ENCODE results near the gene KIF9. TPM values are rescaled to one million over a fixed set of nuclear protein-coding genes. Genes with fewer than 3 reads are reported as not detected.
"Not testable (repeated sequence)": the region's sequence is repeated elsewhere in the genome, so short reads cannot be mapped to it uniquely, and the experiment has no call there.

KIF9 gene
- total RNA-seq, 1 donor from 2014 or later: 4.3 TPM

DNA sequence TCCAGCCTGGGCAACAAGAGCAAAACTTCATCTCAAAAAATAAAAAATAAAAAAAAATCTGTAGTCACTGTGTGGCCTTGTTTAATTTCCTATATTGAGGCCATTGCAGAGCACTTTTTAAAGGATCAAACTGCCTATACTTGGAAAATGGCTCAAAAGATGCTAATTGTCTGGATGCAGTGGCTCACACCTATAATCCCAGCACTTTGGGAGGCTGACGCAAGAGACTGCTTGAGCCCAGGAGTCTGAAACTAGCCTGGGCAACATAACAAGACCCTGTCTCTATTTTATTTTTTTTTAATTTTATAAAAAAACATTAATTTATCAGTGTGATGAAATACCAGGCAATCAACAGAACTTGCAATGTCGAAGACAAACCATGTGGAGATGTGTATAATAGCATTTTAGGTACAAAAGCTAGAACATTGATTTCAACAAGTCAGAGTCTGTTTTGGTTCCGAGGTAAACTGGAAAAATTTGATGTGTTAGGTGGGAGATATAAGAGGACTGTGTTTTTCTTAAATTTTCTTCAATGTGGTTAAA lies 71.7 kb downstream of the KIF9 start:
- Mint-ChIP-seq H3K27ac (ENCODE audit: unreplicated experiment) (no peak overlapping the region), H3K9me3 (ENCODE audit: low read depth) (no peaks in the 10 kb centered on the region), H3K27me3 (ENCODE audit: low read depth) (no peaks in the 10 kb centered on the region), H3K4me3 (ENCODE audit: unreplicated experiment) (no peak overlapping the region), H3K36me3 (ENCODE audit: low read depth) (no peaks in the 10 kb centered on the region), H3K4me1 (ENCODE audit: low read depth) (peaks cover 6% of the 10 kb centered on the region)
- DNase-seq (ENCODE audit: low spot score): no peak
- no peak for TF ChIP-seq CTCF (IDR thresholded peaks at IDR 0.05)

DNA sequence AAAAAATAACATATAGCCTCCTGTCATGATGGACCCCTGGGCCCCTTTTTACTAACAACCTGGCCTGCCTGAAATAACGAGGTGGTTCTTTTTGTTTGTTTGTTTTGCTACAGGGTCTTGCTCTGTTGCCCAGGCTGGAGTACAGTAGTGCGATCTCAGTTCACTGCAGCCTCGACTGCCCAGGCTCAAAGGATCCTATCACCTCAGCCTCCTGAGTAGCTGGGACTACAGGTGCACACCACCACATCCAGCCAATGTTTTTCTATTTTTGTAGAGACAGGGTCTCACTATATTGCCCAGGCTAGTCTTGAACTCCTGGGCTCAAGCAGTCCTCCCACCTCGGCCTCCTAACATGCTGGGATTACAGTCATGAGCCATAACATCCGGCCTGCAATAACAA lies 76.6 kb downstream of the KIF9 start:
- DNase-seq (ENCODE audit: low spot score); H3K27ac Mint-ChIP-seq (ENCODE audit: unreplicated experiment); H3K9me3 Mint-ChIP-seq (ENCODE audit: low read depth); H3K4me3 Mint-ChIP-seq (ENCODE audit: unreplicated experiment); H3K36me3 Mint-ChIP-seq (ENCODE audit: low read depth); H3K27me3 Mint-ChIP-seq (ENCODE audit: low read depth); H3K4me1 Mint-ChIP-seq (ENCODE audit: low read depth): not testable (repeated sequence)

GRCh38 chr3:47204875-47205274 lies 77.7 kb downstream of the KIF9 start:
- Mint-ChIP-seq H3K27me3 (ENCODE audit: low read depth) (no peaks in the 10 kb centered on the region), H3K36me3 (ENCODE audit: low read depth) (no peaks in the 10 kb centered on the region), H3K9me3 (ENCODE audit: low read depth) (no peaks in the 10 kb centered on the region), H3K4me1 (ENCODE audit: low read depth) (no peaks in the 10 kb centered on the region), H3K4me3 (ENCODE audit: unreplicated experiment) (no peak overlapping the region), H3K27ac (ENCODE audit: unreplicated experiment) (no peak overlapping the region)
- TF ChIP-seq CTCF (IDR thresholded peaks at IDR 0.05): no peak
- no peak for DNase-seq (ENCODE audit: low spot score)

DNA sequence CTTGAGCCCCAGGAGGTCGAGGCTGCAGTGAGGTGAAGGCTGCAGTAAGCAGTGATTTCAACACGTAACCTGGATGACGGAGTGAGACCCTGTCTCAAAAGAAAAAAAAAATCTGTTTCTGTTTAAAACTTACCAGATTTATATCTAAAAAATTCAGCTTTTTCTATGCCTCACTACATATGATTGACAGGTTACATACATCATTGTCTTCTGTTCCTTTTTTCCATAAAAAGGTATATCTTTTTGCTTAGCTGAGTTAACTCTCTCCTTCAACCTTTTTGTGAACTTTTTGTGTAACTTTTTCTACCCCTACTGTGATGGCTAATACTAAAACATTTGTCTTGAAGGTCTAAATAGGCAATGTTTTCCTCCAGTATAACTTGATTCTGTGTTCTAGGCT lies 80.1 kb downstream of the KIF9 start:
- DNase-seq (ENCODE audit: low spot score): no peak
- Mint-ChIP-seq H3K4me3 (ENCODE audit: unreplicated experiment) (no peak overlapping the region), H3K27ac (ENCODE audit: unreplicated experiment) (no peak overlapping the region), H3K27me3 (ENCODE audit: low read depth) (no peaks in the 10 kb centered on the region), H3K4me1 (ENCODE audit: low read depth) (no peaks in the 10 kb centered on the region), H3K36me3 (ENCODE audit: low read depth) (no peaks in the 10 kb centered on the region), H3K9me3 (ENCODE audit: low read depth) (no peaks in the 10 kb centered on the region)
- no peak for TF ChIP-seq CTCF (IDR thresholded peaks at IDR 0.05)

DNA sequence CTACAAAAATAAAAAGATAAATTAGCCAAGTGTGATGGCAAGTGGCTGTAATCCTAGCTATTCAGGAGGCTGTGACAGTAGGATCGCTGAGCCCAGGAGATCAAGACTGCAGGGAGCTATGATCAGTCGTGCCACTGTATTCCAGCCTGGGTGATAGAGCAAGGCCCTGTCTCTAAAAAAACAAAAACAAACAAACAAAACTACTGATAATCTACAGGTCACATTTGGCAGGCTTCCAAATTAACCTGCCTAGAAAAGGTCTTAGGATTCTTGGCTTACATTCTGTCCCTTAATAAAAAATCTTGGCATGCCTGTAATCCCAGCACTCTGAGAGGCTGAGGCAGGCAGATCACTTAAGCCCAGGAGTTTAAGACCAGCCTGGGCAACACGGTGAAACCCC lies 85.3 kb downstream of the KIF9 start:
- H3K9me3 Mint-ChIP-seq (ENCODE audit: low read depth): no peaks in the 10 kb centered on the region
- peaks cover 1% of the 10 kb centered on the region for H3K36me3 Mint-ChIP-seq (ENCODE audit: low read depth)
- no peak overlapping the region for H3K4me3 Mint-ChIP-seq (ENCODE audit: unreplicated experiment)
- DNase-seq (ENCODE audit: low spot score): no peak
- no peak for TF ChIP-seq CTCF (IDR thresholded peaks at IDR 0.05)
- no peaks in the 10 kb centered on the region for H3K4me1 Mint-ChIP-seq (ENCODE audit: low read depth)
- H3K27ac Mint-ChIP-seq (ENCODE audit: unreplicated experiment): no peak overlapping the region
- H3K27me3 Mint-ChIP-seq (ENCODE audit: low read depth): no peaks in the 10 kb centered on the region

DNA sequence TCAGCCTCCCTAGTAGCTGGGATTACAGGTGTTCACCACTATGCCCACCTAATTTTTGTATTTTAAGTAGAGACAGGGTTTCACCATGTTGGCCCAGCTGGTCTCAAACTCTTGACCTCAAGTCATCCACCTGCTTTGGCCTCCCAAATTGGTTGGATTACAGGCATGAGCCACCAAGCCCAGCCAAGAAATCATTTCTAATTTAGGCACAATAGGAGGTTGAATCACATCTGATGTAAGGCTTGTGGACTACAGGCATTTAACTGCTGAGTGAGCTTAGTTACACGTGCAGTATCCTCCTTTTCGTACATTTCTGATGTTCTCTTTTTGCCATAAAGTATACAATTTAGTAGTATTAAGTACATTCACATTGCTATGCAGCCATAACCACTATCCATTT lies 87.6 kb downstream of the KIF9 start:
- Mint-ChIP-seq H3K27ac (ENCODE audit: unreplicated experiment) (no peak overlapping the region), H3K4me1 (ENCODE audit: low read depth) (no peaks in the 10 kb centered on the region), H3K9me3 (ENCODE audit: low read depth) (no peaks in the 10 kb centered on the region), H3K36me3 (ENCODE audit: low read depth) (peaks cover 1% of the 10 kb centered on the region), H3K27me3 (ENCODE audit: low read depth) (no peaks in the 10 kb centered on the region), H3K4me3 (ENCODE audit: unreplicated experiment) (no peak overlapping the region)
- no peak for TF ChIP-seq CTCF (IDR thresholded peaks at IDR 0.05)
- DNase-seq (ENCODE audit: low spot score): no peak

All from chondrocyte (in vitro differentiated cells).